ENCODE results near the gene TACC2. TPM values are rescaled to one million over a fixed set of nuclear protein-coding genes. Genes with fewer than 3 reads are reported as not detected.

Gene TACC2
- total RNA-seq, 1 donor from 2014 or later, result not detected

GRCh38 chr10:122232769-122233168 is 243.8 kb downstream of the TACC2 start:
- no peaks in the 10 kb centered on the region for H3K4me1 Mint-ChIP-seq
- no peak for DNase-seq
- H3K36me3 Mint-ChIP-seq (ENCODE audit: low read depth), result no peaks in the 10 kb centered on the region
- H3K27me3 Mint-ChIP-seq, result peaks cover 1% of the 10 kb centered on the region
- H3K4me3 Mint-ChIP-seq, result no peak overlapping the region
- intact Hi-C loops (cut with micrococcal nuclease), result no loop called here
- no peak overlapping the region for H3K27ac Mint-ChIP-seq
- no peaks in the 10 kb centered on the region for H3K9me3 Mint-ChIP-seq

- Mint-ChIP-seq H3K36me3 (ENCODE audit: low read depth) (no peaks in the 10 kb centered on the region), H3K9me3 (no peaks in the 10 kb centered on the region), H3K4me3 (no peak overlapping the region), H3K27ac (no peak overlapping the region), H3K4me1 (no peaks in the 10 kb centered on the region), H3K27me3 (peaks cover 1% of the 10 kb centered on the region)
- no peak for DNase-seq
- intact Hi-C loops (cut with micrococcal nuclease), result no loop called here
Measured at GRCh38 chr10:122233857-122234348, 244.9 kb downstream of the TACC2 start.

GRCh38 chr10:122234416-122234815 is 245.5 kb downstream of the TACC2 start:
- DNase-seq, result no peak
- H3K27me3 Mint-ChIP-seq, result peaks cover 1% of the 10 kb centered on the region
- H3K27ac Mint-ChIP-seq, result no peak overlapping the region
- H3K4me3 Mint-ChIP-seq, result no peak overlapping the region
- no peaks in the 10 kb centered on the region for H3K4me1 Mint-ChIP-seq
- H3K36me3 Mint-ChIP-seq (ENCODE audit: low read depth), result no peaks in the 10 kb centered on the region
- intact Hi-C loops (cut with micrococcal nuclease), result no loop called here
- H3K9me3 Mint-ChIP-seq, result no peaks in the 10 kb centered on the region

GRCh38 chr10:122236690-122237306 is 247.8 kb downstream of the TACC2 start:
- no peak for DNase-seq
- Mint-ChIP-seq H3K27me3 (peaks cover 1% of the 10 kb centered on the region), H3K4me3 (no peak overlapping the region), H3K9me3 (no peaks in the 10 kb centered on the region), H3K27ac (no peak overlapping the region), H3K36me3 (ENCODE audit: low read depth) (no peaks in the 10 kb centered on the region), H3K4me1 (no peaks in the 10 kb centered on the region)
- intact Hi-C loops (cut with micrococcal nuclease), result no loop called here

- intact Hi-C loops (cut with micrococcal nuclease), result no loop called here
- H3K36me3 Mint-ChIP-seq (ENCODE audit: low read depth), result no peaks in the 10 kb centered on the region
Measured at GRCh38 chr10:122237331-122237990, 248.5 kb downstream of the TACC2 start.

GRCh38 chr10:122239578-122240257 is 250.8 kb downstream of the TACC2 start:
- H3K27ac Mint-ChIP-seq, result no peak overlapping the region
- intact Hi-C loops (cut with micrococcal nuclease), result no loop called here
- H3K4me3 Mint-ChIP-seq, result no peak overlapping the region
- H3K4me1 Mint-ChIP-seq, result no peaks in the 10 kb centered on the region
- no peaks in the 10 kb centered on the region for H3K9me3 Mint-ChIP-seq
- no peak for DNase-seq
- peaks cover 1% of the 10 kb centered on the region for H3K27me3 Mint-ChIP-seq
- H3K36me3 Mint-ChIP-seq (ENCODE audit: low read depth), result no peaks in the 10 kb centered on the region

More at GRCh38 chr10:122237331-122237990, 248.5 kb downstream of the TACC2 start:
- H3K4me1 Mint-ChIP-seq, result no peaks in the 10 kb centered on the region
- H3K27ac Mint-ChIP-seq, result no peak overlapping the region
- H3K4me3 Mint-ChIP-seq, result no peak overlapping the region
- no peaks in the 10 kb centered on the region for H3K9me3 Mint-ChIP-seq
- peaks cover 1% of the 10 kb centered on the region for H3K27me3 Mint-ChIP-seq
- DNase-seq, result no peak

GRCh38 chr10:122240401-122240800 is 251.4 kb downstream of the TACC2 start:
- H3K36me3 Mint-ChIP-seq (ENCODE audit: low read depth), result no peaks in the 10 kb centered on the region
- H3K27ac Mint-ChIP-seq, result no peak overlapping the region
- H3K4me3 Mint-ChIP-seq, result no peak overlapping the region
- intact Hi-C loops (cut with micrococcal nuclease), result no loop called here
- H3K4me1 Mint-ChIP-seq, result no peaks in the 10 kb centered on the region
- no peak for DNase-seq
- peaks cover 1% of the 10 kb centered on the region for H3K27me3 Mint-ChIP-seq
- H3K9me3 Mint-ChIP-seq, result no peaks in the 10 kb centered on the region

GRCh38 chr10:122241836-122242235 is 252.9 kb downstream of the TACC2 start:
- intact Hi-C loops (cut with micrococcal nuclease), result no loop called here
- Mint-ChIP-seq H3K9me3 (no peaks in the 10 kb centered on the region), H3K27me3 (peaks cover 1% of the 10 kb centered on the region), H3K36me3 (ENCODE audit: low read depth) (no peaks in the 10 kb centered on the region), H3K4me3 (no peak overlapping the region), H3K4me1 (no peaks in the 10 kb centered on the region), H3K27ac (no peak overlapping the region)
- no peak for DNase-seq

- no peak overlapping the region for H3K4me3 Mint-ChIP-seq
Measured at GRCh38 chr10:122243550-122243949, 254.6 kb downstream of the TACC2 start.

GRCh38 chr10:122244001-122244975 is 255.3 kb downstream of the TACC2 start:
- Mint-ChIP-seq H3K4me1 (no peaks in the 10 kb centered on the region), H3K36me3 (ENCODE audit: low read depth) (no peaks in the 10 kb centered on the region), H3K4me3 (no peak overlapping the region), H3K27me3 (no peaks in the 10 kb centered on the region), H3K27ac (no peak overlapping the region), H3K9me3 (no peaks in the 10 kb centered on the region)
- no peak for DNase-seq
- intact Hi-C loops (cut with micrococcal nuclease), result no loop called here

More at GRCh38 chr10:122243550-122243949, 254.6 kb downstream of the TACC2 start:
- intact Hi-C loops (cut with micrococcal nuclease), result no loop called here
- H3K27me3 Mint-ChIP-seq, result no peaks in the 10 kb centered on the region
- H3K9me3 Mint-ChIP-seq, result no peaks in the 10 kb centered on the region
- H3K27ac Mint-ChIP-seq, result no peak overlapping the region
- no peaks in the 10 kb centered on the region for H3K36me3 Mint-ChIP-seq (ENCODE audit: low read depth)
- no peak for DNase-seq
- no peaks in the 10 kb centered on the region for H3K4me1 Mint-ChIP-seq

- no peaks in the 10 kb centered on the region for H3K9me3 Mint-ChIP-seq
- intact Hi-C loops (cut with micrococcal nuclease), result no loop called here
- no peak for DNase-seq
- H3K4me1 Mint-ChIP-seq, result no peaks in the 10 kb centered on the region
- H3K36me3 Mint-ChIP-seq (ENCODE audit: low read depth), result no peaks in the 10 kb centered on the region
- no peak overlapping the region for H3K4me3 Mint-ChIP-seq
- H3K27ac Mint-ChIP-seq, result no peak overlapping the region
- no peaks in the 10 kb centered on the region for H3K27me3 Mint-ChIP-seq
Measured at GRCh38 chr10:122245136-122245535, 256.2 kb downstream of the TACC2 start.

- H3K27me3 Mint-ChIP-seq, result no peaks in the 10 kb centered on the region
- no peaks in the 10 kb centered on the region for H3K4me1 Mint-ChIP-seq
- no peaks in the 10 kb centered on the region for H3K36me3 Mint-ChIP-seq (ENCODE audit: low read depth)
- H3K4me3 Mint-ChIP-seq, result no peak overlapping the region
- intact Hi-C loops (cut with micrococcal nuclease), result no loop called here
- H3K27ac Mint-ChIP-seq, result no peak overlapping the region
- H3K9me3 Mint-ChIP-seq, result no peaks in the 10 kb centered on the region
- DNase-seq, result no peak
Measured at GRCh38 chr10:122245897-122246296, 256.9 kb downstream of the TACC2 start.

GRCh38 chr10:122246830-122247520 is 258.0 kb downstream of the TACC2 start:
- Mint-ChIP-seq H3K9me3 (no peaks in the 10 kb centered on the region), H3K27ac (no peak overlapping the region), H3K36me3 (ENCODE audit: low read depth) (no peaks in the 10 kb centered on the region), H3K4me1 (no peaks in the 10 kb centered on the region), H3K4me3 (no peak overlapping the region), H3K27me3 (no peaks in the 10 kb centered on the region)
- intact Hi-C loops (cut with micrococcal nuclease), result no loop called here
- no peak for DNase-seq

Data from activated CD4-positive, alpha-beta T cell treated with anti-CD3 and anti-CD28 coated beads, Interleukin-2, amount 10 ng/mL, durations not matched to agents 24 days and 14 days (primary cell).